Gastroesophageal sphincter (tissue), 3 donors: Measurements from ENCODE around the gene C10orf53.

Experiments
- CTCF ChIP-seq, 4 experiments: fragments of 200-600 bp in 2 of 4; fragments of 450-650 bp in 2 of 4; sonication (generic) in 1 of 4; IDR thresholded peaks; one replicate each; pipeline ENCODE4 v1.5.1; 2017 to 2019; ENCODE audit warnings: antibody characterized with exemption in 4 of 4, mild to moderate bottlenecking in 2 of 4, moderate library complexity in 2 of 4
- POLR2A ChIP-seq, 2 donors: fragments of 450-650 bp; IDR thresholded peaks; one replicate each; pipeline ENCODE4 v1.6.1; 2017; ENCODE audit warnings: antibody characterized with exemption in 2 of 2, mild to moderate bottlenecking in 2 of 2, moderate library complexity in 1 of 2
- POLR2AphosphoS5 ChIP-seq: sonication (generic); formaldehyde crosslinking; IDR thresholded peaks from one replicate; pipeline ENCODE4 v1.6.1; 2017; ENCODE audit warnings: antibody characterized with exemption

GRCh38 chr10:49734676-49735075 lies 55.2 kb downstream of the C10orf53 start:
- no peak for TF ChIP-seq POLR2AphosphoS5
- no peak for TF ChIP-seq POLR2A (IDR thresholded peaks at IDR 0.05)
- no peak for TF ChIP-seq CTCF (IDR thresholded peaks at IDR 0.05)
